ENCODE measurements around the gene NDUFA3.

Gene NDUFA3

GRCh38 chr19:54108496-54108895, 5.8 kb downstream of the NDUFA3 start:
- no peak for DNase-seq

- no peak for DNase-seq
Observed at GRCh38 chr19:54109651-54110050, 7.0 kb downstream of the NDUFA3 start.

DNA sequence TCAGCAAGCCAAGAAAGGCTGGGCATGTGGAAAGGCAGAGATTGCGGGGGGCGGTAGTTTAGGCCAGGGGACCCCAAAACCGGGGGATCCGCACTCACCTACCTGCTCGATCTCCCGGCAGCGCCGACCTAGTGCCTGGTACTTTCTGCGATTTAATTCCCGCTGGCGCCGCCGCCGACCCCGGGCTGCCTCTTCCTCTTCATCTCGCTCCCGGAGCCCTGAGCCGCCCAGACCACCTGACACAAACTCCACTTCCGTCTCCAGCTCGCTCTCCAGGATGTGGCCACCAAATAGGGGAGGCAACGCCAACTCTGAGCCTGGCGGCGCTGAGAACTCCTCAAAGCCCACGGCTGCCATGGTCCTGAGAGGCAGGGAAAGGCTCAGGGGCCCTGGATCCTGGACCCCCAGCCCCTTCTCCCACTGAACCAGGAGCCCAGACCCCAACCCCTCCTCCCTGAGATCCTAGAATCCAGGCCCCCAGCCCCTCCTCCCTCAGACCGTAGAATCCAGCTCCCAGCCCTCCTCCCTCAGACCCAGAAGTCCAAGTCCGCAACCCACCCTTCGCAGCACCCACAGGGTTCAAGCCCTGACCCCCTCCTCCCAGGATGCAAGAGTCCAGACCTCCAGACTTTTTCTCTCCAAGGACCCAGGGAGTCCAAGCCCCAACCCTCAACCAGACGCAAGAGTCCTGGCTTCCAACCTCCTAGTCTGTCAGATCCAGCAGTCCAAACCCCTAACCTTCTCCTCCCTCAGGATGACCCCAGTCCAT, 11.9 kb downstream of the NDUFA3 start:
- no peak for DNase-seq

- peak; percentile 43 to 92 for DNase-seq
Observed at GRCh38 chr19:54115109-54116063, 12.7 kb downstream of the NDUFA3 start, which contains the start of the genes PRPF31 and TFPT. Gene PRPF31 (plus strand): TSS chr19:54115754. CDS start chr19:54118279, 2,525 bp downstream. Gene TFPT (minus strand): TSS chr19:54115657. CDS start chr19:54115269, 388 bp downstream.

DNA sequence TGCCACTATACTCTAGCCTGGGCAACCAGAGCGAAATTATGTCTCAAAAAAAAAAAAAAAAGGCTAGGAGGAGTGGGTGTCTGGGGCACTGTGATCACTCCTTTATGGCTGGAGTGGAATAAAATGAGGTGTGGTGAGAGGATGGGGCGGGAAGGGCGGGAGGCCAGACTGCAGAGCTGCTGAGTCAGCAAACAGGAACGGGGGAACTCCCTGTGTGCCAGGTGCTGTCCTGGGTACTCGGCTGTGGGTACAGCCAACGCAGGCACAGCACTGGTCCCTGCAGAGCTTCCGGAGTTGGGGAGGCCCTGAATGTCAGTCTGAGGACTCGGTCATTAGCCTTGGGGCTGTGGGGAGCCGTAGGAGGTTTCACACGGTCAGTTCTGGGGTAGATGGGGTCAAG, 18.6 kb downstream of the NDUFA3 start:
- DNase-seq: no peak

- no peak for DNase-seq
Observed at GRCh38 chr19:54123682-54124081, 21.0 kb downstream of the NDUFA3 start.

- DNase-seq: no peak
Observed at GRCh38 chr19:54124393-54124792, 21.7 kb downstream of the NDUFA3 start.

DNA sequence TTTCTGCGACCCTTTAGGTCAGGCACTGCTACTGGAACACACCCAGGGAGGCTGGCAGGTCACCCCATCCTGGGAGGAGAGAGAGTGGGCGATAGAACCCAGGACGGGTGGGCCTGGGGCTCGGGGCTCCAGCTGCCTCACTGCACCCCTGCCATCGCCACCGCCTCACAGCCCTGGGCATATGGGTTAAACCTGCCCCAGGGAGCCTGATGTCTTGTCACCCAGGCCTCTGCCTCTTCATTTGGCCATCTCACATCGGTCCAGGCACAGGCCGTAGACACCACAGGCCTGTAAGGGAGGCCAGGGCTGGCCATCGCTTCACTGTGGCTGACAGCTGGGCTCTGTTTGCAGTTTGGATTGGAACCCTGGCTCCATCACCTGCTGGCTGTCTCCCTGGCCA, 23.1 kb downstream of the NDUFA3 start:
- no peak for DNase-seq

DNA sequence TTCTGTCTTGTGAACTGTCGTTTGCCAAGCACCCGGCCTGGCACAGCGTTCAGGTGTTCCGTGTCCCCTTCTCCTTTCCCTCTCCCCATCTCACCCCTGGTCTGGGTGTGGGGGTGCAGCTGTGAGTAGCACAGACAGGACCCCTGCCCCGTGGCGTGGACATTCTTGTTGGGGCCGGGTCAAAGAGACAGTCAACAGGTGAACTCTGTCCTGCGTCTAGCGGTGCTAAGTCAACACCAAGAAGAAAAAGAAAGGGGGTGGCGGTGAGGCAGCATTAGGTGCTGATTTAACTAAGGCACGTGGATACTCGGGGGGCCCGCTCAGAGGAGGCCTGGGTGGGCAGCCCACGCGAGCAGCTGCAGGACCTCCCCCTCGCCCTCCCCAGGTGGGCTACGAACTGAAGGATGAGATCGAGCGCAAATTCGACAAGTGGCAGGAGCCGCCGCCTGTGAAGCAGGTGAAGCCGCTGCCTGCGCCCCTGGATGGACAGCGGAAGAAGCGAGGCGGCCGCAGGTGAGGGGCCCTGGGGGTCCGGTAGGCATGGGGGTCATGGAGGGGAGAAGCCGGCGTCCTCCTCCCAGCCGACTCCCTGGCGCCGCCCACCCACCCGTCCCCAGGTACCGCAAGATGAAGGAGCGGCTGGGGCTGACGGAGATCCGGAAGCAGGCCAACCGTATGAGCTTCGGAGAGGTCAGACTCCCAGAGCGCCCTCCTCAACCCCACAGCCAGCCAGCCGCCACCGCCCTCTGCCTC, 25.2 kb downstream of the NDUFA3 start:
- no peak for DNase-seq

DNA sequence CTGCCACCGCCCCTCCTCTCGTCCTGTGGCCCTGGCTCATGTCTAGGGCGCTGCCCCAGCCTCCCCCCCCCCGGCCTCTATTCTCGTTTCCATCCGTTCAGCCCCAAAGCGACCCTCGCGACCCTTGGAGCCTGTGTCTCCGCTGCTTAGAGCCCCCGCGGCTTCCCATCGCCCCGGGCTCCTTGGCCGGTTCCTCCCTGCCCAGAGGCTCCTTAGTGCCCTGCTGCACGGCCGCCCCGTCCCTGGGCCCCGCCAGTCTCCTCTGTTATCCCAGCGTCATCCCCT, 25.7 kb downstream of the NDUFA3 start:
- DNase-seq: no peak

DNA sequence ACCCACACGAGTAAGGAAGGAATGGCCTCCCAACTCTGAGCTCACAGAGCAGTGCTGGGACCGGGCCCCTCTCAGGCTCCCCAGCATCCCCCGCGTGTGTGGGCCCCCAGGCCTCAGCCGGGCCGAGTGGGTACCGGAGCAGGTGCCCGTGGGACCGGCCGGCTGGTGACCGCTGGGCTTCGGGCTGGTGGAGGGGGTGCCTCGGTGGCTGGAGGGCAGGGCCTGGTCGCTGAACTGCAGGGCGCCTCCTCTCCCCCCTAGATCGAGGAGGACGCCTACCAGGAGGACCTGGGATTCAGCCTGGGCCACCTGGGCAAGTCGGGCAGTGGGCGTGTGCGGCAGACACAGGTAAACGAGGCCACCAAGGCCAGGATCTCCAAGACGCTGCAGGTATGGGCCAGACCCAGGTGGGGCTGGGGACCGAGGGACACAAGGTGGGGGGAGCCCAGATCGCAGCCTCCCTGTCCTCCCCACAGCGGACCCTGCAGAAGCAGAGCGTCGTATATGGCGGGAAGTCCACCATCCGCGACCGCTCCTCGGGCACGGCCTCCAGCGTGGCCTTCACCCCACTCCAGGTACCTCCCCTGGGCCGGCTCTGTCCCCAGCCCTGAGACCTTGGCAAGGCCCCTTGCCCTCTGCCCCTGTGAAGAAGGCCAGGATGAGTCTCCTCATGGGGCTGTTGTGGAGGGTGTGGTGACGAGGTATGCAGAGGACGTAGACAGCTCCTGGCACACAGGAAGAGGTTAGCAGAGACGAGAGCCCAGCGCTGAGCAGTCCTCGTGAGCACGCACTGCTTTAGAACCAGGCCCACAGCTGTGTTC, 26.4 kb downstream of the NDUFA3 start:
- DNase-seq: no peak

GRCh38 chr19:54129617-54129996, 27.0 kb downstream of the NDUFA3 start:
- DNase-seq: no peak

DNA sequence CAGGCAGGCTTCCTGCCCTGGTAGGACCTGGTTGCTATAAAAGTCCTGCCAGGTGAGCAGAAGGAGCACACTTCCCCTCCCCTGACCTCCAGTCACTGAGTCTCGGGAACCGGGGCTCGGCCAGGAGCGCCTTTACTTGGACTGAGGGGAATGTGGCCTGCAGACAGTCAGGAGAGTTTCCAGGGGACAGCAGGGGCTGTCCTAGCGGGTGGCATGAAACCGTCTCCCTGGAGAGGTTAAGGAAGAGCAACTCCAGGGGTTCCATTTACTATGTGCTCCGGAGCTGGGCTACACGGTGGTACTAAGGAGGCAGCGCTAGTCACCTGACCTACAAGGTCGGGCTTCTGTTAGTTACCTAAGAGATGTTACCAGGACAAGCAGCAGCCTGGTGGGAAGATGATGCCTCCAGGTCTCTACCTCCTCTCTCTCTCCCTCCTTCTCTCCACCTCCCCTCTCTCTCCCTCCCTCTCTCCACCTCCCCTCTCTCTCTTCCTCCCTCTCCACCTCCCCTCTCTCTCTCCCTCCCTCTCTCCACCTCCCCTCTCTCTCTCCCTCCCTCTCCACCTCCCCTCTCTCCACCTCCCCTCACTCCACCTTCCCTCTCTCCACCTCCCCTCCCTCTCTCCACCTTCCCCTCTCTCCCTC, 30.8 kb downstream of the NDUFA3 start:
- DNase-seq: no peak

DNA sequence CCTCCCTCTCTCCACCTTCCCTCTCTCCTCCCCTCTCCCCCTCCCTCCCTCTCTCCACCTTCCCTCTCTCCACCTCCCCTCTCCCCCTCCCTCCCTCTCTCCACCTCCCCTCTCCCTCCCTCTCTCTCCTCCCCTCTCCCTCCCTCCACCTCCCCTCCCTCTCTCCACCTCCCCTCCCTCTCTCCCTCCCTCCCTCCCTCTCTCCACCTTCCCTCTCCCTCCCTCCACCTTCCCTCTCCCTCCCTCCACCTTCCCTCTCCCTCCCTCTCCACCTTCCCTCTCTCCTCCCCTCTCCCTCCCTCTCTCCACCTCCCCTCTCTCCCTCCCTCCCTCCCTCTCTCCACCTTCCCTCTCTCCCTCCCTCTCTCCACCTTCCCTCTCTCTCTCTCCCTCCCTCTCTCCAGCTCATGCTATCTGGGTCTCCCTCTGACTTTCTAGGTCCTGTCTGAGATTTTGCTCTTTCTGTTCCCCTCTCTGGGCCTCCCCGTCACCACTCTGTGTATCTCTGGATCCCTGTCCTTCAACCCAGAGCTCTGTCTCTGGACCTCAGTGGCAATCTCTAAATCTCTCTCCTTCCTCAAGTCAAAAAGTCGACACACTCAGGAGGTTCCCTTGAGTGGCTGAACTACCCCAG, 31.4 kb downstream of the NDUFA3 start:
- no peak for DNase-seq

- no peak for DNase-seq
Observed at GRCh38 chr19:54136086-54136863, 33.6 kb downstream of the NDUFA3 start.

DNA sequence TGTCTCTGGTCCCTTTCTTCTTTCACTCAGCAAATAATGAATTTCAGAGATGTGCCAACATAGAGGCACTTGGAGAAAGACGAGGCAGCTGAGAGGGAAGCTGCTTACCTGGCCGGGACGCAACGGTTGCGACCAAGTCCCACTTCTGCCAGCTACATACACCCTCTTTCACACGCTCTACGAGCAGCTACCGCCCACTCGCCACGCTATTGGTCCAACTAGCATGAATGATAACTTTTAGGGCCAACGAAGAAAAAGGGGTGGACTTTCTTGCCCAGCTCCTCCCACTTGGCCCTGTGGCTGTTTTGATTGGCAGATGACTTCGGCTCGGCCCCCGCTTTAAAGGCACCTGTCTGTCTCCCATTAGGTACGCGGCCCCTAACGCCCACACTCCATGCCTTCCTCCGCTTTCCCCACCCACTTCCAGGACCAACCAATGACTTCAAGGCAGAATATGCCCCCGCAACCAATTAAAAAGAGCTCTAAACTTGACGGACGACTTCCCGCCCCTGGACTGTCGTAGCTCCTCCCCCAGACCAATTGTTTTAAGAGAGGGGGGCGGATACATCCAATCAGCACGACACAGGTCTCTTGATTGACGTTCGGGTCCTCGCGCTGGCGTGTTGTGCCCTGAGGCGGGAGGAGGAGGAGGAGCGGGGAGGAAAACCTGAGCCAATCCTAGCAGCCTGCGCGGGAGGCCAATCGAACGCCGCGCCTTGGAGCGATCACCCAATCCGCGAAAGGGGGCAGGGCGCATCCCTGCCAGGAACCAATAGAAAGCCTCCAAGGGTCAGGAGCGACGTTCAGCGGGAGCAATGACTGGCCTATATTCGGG, 34.4 kb downstream of the NDUFA3 start:
- DNase-seq: peak; percentile 98 to 100

GRCh38 chr19:54137699-54138488, 35.2 kb downstream of the NDUFA3 start, which contains the start of gene CNOT3:
Gene CNOT3 (plus strand): TSS chr19:54137762. CDS start chr19:54142979, 5,217 bp downstream.
- no peak for DNase-seq

GRCh38 chr19:54138489-54139256, 36.0 kb downstream of the NDUFA3 start:
- no peak for DNase-seq
